Natural killer cell (primary cell): ENCODE results near the gene REEP1. TPM values are rescaled to one million over a fixed set of nuclear protein-coding genes. Genes with fewer than 3 reads are reported as not detected.

Experiments used
- ATAC-seq, 3 donors: fragments of 150-1000 bp in 2 of 3; fragments of 200-7000 bp in 1 of 3; cut with Tn5 transposase; 1 replicate in 1 of 3; 2 replicates in 2 of 3; pipeline ENCODE4 v1.10.0; 2021; ENCODE audit warnings: mild to moderate bottlenecking in 2 of 3, moderate library complexity in 2 of 3
- DNase-seq, 2 donors: peaks; one replicate each; pipeline versions ENCODE4 v3.0.0 to v3.0.0-alpha.2; 2013 to 2021; ENCODE audit warnings: mixed read lengths in 1 of 2
- H3K27ac ChIP-seq: one replicate; pipeline ENCODE4 v1.5.1; 2013; ENCODE audit warnings: mild to moderate bottlenecking, low read length
- H3K27me3 ChIP-seq: one replicate; pipeline ENCODE4 v1.6.1; 2013; ENCODE audit warnings: low read length; ENCODE audit not compliant: control insufficient read depth, insufficient read depth
- H3K36me3 ChIP-seq: one replicate; pipeline ENCODE4 v1.6.1; 2013; ENCODE audit warnings: low read length; ENCODE audit not compliant: control insufficient read depth, insufficient read depth
- H3K4me1 ChIP-seq: one replicate; pipeline ENCODE4 v1.6.1; 2013; ENCODE audit warnings: low read length; ENCODE audit not compliant: control insufficient read depth, insufficient read depth
- H3K4me3 ChIP-seq: one replicate; pipeline ENCODE4 v1.5.1; 2013; ENCODE audit warnings: low read length
- H3K9me3 ChIP-seq: one replicate; pipeline ENCODE4 v1.6.1; 2013; ENCODE audit warnings: low read length; ENCODE audit not compliant: control insufficient read depth, insufficient read depth
- H3K27ac Mint-ChIP-seq, 2 donors: one replicate each; pipeline ENCODE4 v1.8.0; 2022; ENCODE audit warnings: mild to moderate bottlenecking in 2 of 2, mixed read lengths in 2 of 2, moderate library complexity in 1 of 2
- H3K27me3 Mint-ChIP-seq, 2 donors: one replicate each; pipeline ENCODE4 v1.8.0; 2022; ENCODE audit warnings: low read depth in 2 of 2, mixed read lengths in 2 of 2
- H3K36me3 Mint-ChIP-seq: one replicate; pipeline ENCODE4 v1.8.0; 2022; ENCODE audit warnings: mixed read lengths
- H3K4me1 Mint-ChIP-seq, 2 donors: one replicate each; pipeline ENCODE4 v1.8.0; 2022; ENCODE audit warnings: mixed read lengths in 2 of 2
- H3K4me3 Mint-ChIP-seq: one replicate; pipeline ENCODE4 v1.8.0; 2022; ENCODE audit warnings: mild to moderate bottlenecking, moderate library complexity, mixed read lengths
- H3K9me3 Mint-ChIP-seq, 2 donors: one replicate each; pipeline ENCODE4 v1.8.0; 2022; ENCODE audit warnings: mixed read lengths in 2 of 2
- CTCF ChIP-seq: fragments of 200-600 bp; IDR thresholded peaks from one replicate; pipeline ENCODE4 v1.8.0; 2022; ENCODE audit warnings: antibody characterized with exemption
- WGBS: methylation state at CpG from one replicate; pipeline ENCODE4 v1.1.7; 2013; ENCODE audit warnings: missing lambda C conversion rate; ENCODE audit not compliant: insufficient coverage; 5-methylcytosine and 5-hydroxymethylcytosine counted together
- intact Hi-C: fragments of 100-400 bp; cut with micrococcal nuclease; formaldehyde crosslinking; loops from one replicate; pipeline ENCODE4 v1.14.2; 2022
- total RNA-seq, 4 donors: library from RNA; stranded (reverse); fragments of 120-200 nt in 1 of 4; gene quantifications; one replicate each; pipeline versions ENCODE4 v1.2.3 to v1.2.4, GENCODE V29; 2013 to 2022

Gene REEP1
- total RNA-seq, 3 donors from 2014 or later (not counting 1 experiment from before 2014, with no cell fraction given): 0.10 TPM; not detected in 2

- no peaks in the 10 kb centered on the region for H3K4me1 ChIP-seq
- no peaks in the 10 kb centered on the region for H3K36me3 ChIP-seq
- no peak for TF ChIP-seq CTCF
- H3K4me3 ChIP-seq: no peak overlapping the region
- H3K4me1 Mint-ChIP-seq: no peaks in the 10 kb centered on the region
- ATAC-seq: no peak
- intact Hi-C loops: no loop called here
- no peak overlapping the region for H3K27ac ChIP-seq
- H3K27me3 Mint-ChIP-seq: peaks cover 6 to 19% of the 10 kb centered on the region in 2 donors
- H3K9me3 Mint-ChIP-seq: no peaks in the 10 kb centered on the region
- H3K27me3 ChIP-seq: no peaks in the 10 kb centered on the region
- H3K36me3 Mint-ChIP-seq: no peaks in the 10 kb centered on the region
- H3K27ac Mint-ChIP-seq: no peak overlapping the region
- H3K9me3 ChIP-seq: no peaks in the 10 kb centered on the region
- WGBS: 83% methylated on average over 12 of the region's 12 CpGs
- no peak for DNase-seq
- H3K4me3 Mint-ChIP-seq: no peak overlapping the region
Observed at GRCh38 chr2:86284401-86284841, 53.0 kb downstream of the REEP1 start.

GRCh38 chr2:86283411-86284030 lies 53.9 kb downstream of the REEP1 start:
- no peak for DNase-seq
- no peak for ATAC-seq
- H3K27ac Mint-ChIP-seq: no peak overlapping the region
- WGBS: 85% methylated on average over 5 of the region's 5 CpGs
- Histone ChIP-seq H3K4me3 (no peak overlapping the region), H3K9me3 (no peaks in the 10 kb centered on the region), H3K36me3 (no peaks in the 10 kb centered on the region), H3K27ac (no peak overlapping the region), H3K27me3 (no peaks in the 10 kb centered on the region), H3K4me1 (no peaks in the 10 kb centered on the region)
- H3K4me1 Mint-ChIP-seq: no peaks in the 10 kb centered on the region
- no peak overlapping the region for H3K4me3 Mint-ChIP-seq
- no peaks in the 10 kb centered on the region for H3K9me3 Mint-ChIP-seq
- intact Hi-C loops: no loop called here
- H3K36me3 Mint-ChIP-seq: no peaks in the 10 kb centered on the region
- peaks cover 15 to 23% of the 10 kb centered on the region in 2 donors for H3K27me3 Mint-ChIP-seq
- TF ChIP-seq CTCF: no peak

GRCh38 chr2:86281066-86281700 lies 56.2 kb downstream of the REEP1 start:
- Mint-ChIP-seq H3K4me3 (no peak overlapping the region), H3K9me3 (no peaks in the 10 kb centered on the region), H3K4me1 (no peaks in the 10 kb centered on the region), H3K27ac (no peak overlapping the region), H3K36me3 (no peaks in the 10 kb centered on the region), H3K27me3 (peaks cover 23% of the 10 kb centered on the region in 2 donors)
- WGBS: 93% methylated on average over 14 of the region's 14 CpGs
- H3K4me3 ChIP-seq: no peak overlapping the region
- intact Hi-C loops: no loop called here
- H3K9me3 ChIP-seq: no peaks in the 10 kb centered on the region
- no peak for ATAC-seq
- H3K27me3 ChIP-seq: no peaks in the 10 kb centered on the region
- H3K36me3 ChIP-seq: no peaks in the 10 kb centered on the region
- DNase-seq: no peak
- no peaks in the 10 kb centered on the region for H3K4me1 ChIP-seq
- TF ChIP-seq CTCF: no peak
- H3K27ac ChIP-seq: no peak overlapping the region
